HG03095 (cell line): ENCODE data around the gene SLAIN1.

Experiments
- ATAC-seq: cut with Tn5 transposase; IDR thresholded peaks from one replicate; pipeline ENCODE4 v1.9.1; 2021; ENCODE audit warnings: moderate library complexity; ENCODE audit not compliant: unreplicated experiment

SLAIN1 gene

GRCh38 chr13:77749344-77749880 is 51.9 kb downstream of the SLAIN1 start:
- ATAC-seq = no peak

GRCh38 chr13:77751513-77752456 is 54.3 kb downstream of the SLAIN1 start:
- peak; percentile 85 for ATAC-seq

GRCh38 chr13:77752512-77753069 is 55.1 kb downstream of the SLAIN1 start:
- ATAC-seq = no peak

- no peak for ATAC-seq
These were observed 63.4 kb downstream of the SLAIN1 start for GRCh38 chr13:77760893-77761292.

- no peak for ATAC-seq
These were observed 69.9 kb downstream of the SLAIN1 start for GRCh38 chr13:77767413-77767812.

GRCh38 chr13:77774181-77774580 is 76.7 kb downstream of the SLAIN1 start:
- no peak for ATAC-seq

- ATAC-seq = no peak
These were observed 79.2 kb downstream of the SLAIN1 start for GRCh38 chr13:77776704-77777103.

GRCh38 chr13:77779552-77780272 is 82.2 kb downstream of the SLAIN1 start:
- ATAC-seq = peak; percentile 73

- no peak for ATAC-seq
These were observed 84.3 kb downstream of the SLAIN1 start for GRCh38 chr13:77781808-77782207.

- ATAC-seq = no peak
These were observed 87.0 kb downstream of the SLAIN1 start for GRCh38 chr13:77784515-77784914.

- ATAC-seq = no peak
These were observed 89.3 kb downstream of the SLAIN1 start for GRCh38 chr13:77786695-77787287.

- no peak for ATAC-seq
These were observed 91.9 kb downstream of the SLAIN1 start for GRCh38 chr13:77789376-77789775.

- ATAC-seq = no peak
These were observed 102.7 kb downstream of the SLAIN1 start for GRCh38 chr13:77800219-77800618.

GRCh38 chr13:77806518-77806917 is 109.0 kb downstream of the SLAIN1 start:
- ATAC-seq = no peak

GRCh38 chr13:77807431-77808135 is 110.1 kb downstream of the SLAIN1 start:
- ATAC-seq = no peak

- peak; percentile 72 for ATAC-seq
These were observed 112.9 kb downstream of the SLAIN1 start for GRCh38 chr13:77810430-77810829.

- no peak for ATAC-seq
These were observed 113.4 kb downstream of the SLAIN1 start for GRCh38 chr13:77810878-77811277.

GRCh38 chr13:77811381-77811780 is 113.9 kb downstream of the SLAIN1 start:
- no peak for ATAC-seq

GRCh38 chr13:77811981-77812380 is 114.5 kb downstream of the SLAIN1 start:
- no peak for ATAC-seq
